Amniotic epithelial cell (primary cell): ENCODE results near the gene PDE6B.
"Not testable (repeated sequence)": the region's sequence is repeated elsewhere in the genome, so short reads cannot be mapped to it uniquely, and the experiment has no call there.

Experiments
- DNase-seq: peaks from one replicate; pipeline ENCODE4 v3.0.0-alpha.2; 2010; ENCODE audit warnings: low read depth

The PDE6B gene

GRCh38 chr4:656436-657337, 31.3 kb downstream of the PDE6B start:
- no peak for DNase-seq

GRCh38 chr4:657338-657833, 32.0 kb downstream of the PDE6B start:
- no peak for DNase-seq

DNA sequence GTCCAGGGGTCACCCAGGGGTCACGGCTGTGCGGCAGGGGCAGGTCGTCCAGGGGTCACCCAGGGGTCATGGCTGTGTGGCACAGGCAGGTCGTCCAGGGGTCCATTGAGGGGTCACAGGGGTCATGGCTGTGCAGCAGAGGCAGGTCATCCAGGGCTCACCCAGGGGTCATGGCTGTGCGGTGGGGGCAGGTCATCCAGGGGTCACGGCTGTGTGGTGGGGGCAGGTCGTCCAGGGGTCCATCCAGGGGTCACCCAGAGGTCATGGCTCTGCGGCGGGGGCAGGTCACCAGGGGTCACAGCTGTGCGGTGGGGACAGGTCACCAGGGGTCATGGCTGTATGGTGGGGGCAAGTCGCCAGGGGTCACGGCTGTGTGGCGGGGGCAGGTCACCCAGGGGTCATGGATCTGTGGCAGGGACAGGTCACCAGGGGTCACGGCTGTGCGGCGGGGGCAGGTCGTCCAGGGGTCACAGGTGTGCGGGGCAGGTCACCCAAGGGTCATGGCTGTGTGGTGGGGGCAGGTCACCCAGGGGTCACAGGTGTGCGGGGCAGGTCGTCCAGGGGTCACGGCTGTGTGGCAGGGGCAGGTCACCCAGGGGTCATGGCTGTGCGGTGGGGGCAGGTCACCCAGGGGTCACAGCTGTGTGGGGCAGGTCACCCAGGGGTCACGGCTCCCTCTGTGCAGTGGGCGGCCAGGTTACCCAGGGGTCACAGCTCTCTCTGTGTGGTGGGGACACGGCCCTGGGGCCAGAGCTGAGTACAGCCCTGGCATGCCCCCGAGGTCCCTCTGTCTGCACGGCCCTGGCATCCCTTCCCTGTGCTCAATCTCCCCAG, 32.7 kb downstream of the PDE6B start:
- DNase-seq, result no peak

- DNase-seq, result no peak
These were observed 33.6 kb downstream of the PDE6B start for GRCh38 chr4:658681-659667.

DNA sequence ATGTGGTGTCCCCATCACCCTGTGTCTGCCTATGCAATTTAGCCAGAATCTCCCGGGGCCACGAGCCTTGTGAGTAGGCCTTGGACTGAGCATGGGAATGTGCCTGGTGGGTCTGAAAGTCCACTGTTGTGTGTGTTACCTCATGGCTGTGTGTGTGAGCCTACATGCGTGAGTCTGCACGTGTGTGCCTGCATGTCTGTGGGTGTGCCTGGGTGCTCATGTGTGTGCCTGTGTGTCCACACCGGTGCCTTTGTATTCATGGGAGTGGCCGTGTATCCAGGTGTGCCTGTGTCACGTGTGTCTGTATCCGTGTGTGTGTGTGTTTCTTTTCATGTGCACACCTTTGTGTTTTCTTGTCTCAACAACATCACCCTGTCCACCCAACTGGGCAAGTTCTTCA, 34.5 kb downstream of the PDE6B start:
- no peak for DNase-seq

DNA sequence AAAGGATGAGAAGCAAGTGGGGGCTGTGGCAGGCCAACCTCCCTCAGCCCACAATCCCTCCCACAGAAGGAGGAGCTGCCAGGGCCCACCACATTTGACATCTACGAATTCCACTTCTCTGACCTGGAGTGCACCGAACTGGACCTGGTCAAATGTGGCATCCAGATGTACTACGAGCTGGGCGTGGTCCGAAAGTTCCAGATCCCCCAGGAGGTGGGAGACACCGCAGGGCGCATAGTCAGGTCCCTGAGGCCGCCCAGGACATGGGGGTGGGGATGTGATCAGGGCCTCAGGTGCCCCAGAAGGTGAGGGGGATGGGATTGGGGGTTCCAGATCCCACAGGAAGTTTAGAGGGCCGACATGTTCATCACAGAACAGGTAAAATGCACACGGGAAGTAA, 35.0 kb downstream of the PDE6B start:
- DNase-seq, result no peak

GRCh38 chr4:661231-661630, 35.9 kb downstream of the PDE6B start:
- no peak for DNase-seq

- no peak for DNase-seq
These were observed 36.7 kb downstream of the PDE6B start for GRCh38 chr4:661881-662761.

- DNase-seq, result no peak
These were observed 37.7 kb downstream of the PDE6B start for GRCh38 chr4:663046-663437.

DNA sequence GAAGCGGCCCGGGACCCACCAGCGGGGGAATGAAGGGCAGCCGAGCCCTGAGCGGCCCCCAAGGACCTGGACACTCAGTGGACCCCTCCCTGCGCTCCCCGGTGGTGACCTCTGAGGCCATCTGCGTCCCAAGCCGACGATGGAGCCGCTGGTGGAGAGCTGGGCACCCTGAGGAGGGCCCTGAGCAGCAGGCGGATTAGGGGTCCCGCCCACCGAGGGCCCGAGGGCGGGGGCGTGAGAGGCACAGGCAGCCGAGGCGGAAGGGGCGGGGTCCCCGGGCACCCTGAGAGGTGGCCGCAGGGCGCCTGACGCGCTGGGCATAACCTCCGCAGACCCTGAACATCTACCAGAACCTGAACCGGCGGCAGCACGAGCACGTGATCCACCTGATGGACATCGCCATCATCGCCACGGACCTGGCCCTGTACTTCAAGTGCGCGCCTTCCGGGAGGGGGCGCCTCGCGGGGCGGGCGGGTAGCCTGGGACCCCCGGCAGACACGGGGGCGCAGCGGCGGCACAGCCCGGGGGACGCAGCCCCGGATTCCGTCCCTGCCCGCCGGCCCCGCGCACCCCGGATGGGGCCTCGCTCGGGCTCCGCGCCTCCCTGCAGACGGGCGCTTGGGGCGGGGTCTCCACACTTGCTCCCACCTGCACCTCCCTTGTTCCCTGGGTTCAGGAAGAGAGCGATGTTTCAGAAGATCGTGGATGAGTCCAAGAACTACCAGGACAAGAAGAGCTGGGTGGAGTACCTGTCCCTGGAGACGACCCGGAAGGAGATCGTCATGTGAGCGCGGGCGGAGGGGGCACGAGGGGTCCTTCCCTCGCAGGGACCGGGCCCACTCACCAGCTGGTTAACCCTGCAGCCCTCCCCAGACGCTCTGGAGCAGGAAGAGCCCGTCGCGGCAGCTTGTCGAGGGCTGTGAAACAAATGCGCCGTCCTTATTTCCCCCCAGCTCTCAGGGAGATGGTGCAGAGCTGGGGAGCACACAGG, 38.4 kb downstream of the PDE6B start:
- DNase-seq, result no peak

- DNase-seq, result no peak
These were observed 39.4 kb downstream of the PDE6B start for GRCh38 chr4:664713-665231.

DNA sequence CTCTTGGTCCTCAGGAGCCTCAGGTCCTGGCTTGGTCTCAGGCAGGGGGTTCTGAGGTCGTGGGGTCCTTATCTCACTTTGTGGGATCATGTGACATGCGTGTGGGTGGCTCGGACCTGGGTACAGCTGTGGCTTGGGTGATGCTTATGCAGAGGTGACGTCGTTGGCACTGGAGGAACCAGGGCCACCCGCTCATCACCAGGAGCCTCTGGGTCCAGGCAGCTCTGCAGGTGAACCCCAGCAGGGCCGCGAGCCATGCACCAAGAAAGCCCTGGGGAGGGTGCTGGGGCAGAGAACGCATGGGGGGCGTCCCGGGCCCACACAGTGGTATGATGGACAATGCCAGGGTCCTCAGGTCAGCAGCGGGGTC, 40.0 kb downstream of the PDE6B start:
- DNase-seq, result no peak

DNA sequence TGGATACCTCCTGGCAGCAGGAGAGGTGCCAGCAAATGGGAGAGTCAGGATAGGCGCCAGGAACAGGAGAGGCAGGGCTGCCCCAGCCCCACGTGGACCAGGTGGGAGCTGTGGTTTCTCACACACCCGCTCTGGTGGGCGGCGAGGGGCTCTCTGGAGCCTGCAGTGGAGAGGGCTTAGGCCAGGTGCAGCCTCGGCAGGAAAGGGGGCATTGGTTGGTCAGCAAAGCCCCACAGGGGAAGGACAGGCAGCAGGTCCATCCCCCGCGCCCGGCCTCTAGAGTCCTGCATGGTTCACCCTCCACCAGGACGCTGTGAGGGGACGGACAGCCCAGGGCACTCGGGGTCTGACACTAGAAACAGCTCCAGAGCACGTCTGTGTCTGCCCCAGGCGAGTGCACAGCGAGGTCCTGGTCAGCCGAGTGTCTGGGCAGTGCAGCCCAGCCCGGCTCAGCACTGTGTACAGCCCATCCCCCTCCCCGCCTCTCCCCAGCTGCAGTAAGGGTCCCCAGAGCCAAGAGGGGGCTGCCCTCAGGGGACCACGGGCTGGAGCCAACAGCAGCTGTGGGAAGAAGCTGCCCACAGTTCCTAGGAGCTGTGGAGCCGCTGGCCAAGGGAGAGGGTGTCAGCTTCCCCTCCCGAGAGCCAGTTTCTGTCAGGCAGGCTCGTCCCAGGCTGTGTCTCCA, 40.5 kb downstream of the PDE6B start:
- no peak for DNase-seq

- no peak for DNase-seq
These were observed 41.0 kb downstream of the PDE6B start for GRCh38 chr4:666436-666810.

GRCh38 chr4:666822-667544, 41.6 kb downstream of the PDE6B start:
- DNase-seq, result no peak

GRCh38 chr4:667545-667925, 42.2 kb downstream of the PDE6B start:
- no peak for DNase-seq

DNA sequence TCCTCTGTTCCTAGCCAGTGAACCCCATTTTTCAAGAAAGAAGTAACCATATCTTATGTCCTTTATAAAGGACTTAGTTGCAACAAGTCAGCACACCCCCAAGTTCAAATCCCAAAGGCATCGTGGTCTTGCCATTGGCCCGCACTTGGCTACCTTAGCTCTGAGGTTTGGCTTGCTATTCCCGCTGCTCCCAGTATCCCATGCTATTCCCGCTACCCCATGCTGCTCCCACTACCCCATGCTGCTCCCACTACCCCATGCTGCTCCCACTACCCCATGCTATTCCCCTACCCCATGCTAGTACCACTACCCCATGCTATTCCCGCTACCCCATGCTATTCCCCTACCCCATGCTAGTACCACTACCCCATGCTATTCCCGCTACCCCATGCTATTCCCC, 42.8 kb downstream of the PDE6B start:
- DNase-seq, result not testable (repeated sequence)
